Measurements from ENCODE around the gene ABI1. TPM values are rescaled to one million over a fixed set of nuclear protein-coding genes. Genes with fewer than 3 reads are reported as not detected.

Gene ABI1
- total and polyA plus RNA-seq, 2 of the 4 experiments (the other 2 are of a cell fraction): 49.6 to 71.3 TPM

DNA sequence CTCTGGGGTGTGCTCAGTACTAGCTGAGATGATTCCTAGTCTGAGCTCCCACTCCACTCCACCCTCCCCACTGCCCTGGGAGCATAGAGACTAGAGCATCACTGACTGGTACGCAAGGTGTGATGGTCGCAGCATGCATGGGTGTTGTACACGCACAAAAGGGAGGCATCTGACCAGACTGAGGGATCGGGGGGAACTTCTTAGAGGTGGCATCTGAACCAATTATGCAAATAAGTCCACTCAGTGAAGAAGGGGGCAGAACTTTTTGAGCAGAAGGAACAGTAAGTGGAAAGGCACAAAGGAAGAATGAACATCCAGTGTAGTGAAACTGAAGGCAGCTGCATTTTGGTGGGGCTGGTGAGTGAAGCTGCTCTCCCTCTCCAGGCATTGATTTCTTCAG is 137.7 kb downstream of the ABI1 start:
- WGBS, 2 experiments (ENCODE audit: extremely low coverage in 2 of 2, insufficient read length in 1 of 2): no CpG with 5 or more reads among the region's 4 CpGs
- in situ Hi-C loops (cut with MboI; ENCODE audit: low sequenced_read_pairs): no loop called here
- CTCF ChIA-PET: no interaction called here

More for the DNA sequence above, 137.7 kb downstream of the ABI1 start:
- Histone ChIP-seq H3K4me3 (ENCODE audit: insufficient read depth, low read depth, low read length) (no peak overlapping the region), H2AK9ac (replicated peaks; ENCODE audit: low read depth, low read length, poor library complexity) (no peak overlapping the region), H2BK15ac (ENCODE audit: low read depth, low read length) (no peak overlapping the region), H4K5ac (ENCODE audit: low read depth, low read length) (no peak overlapping the region), H4K20me1 (ENCODE audit: insufficient read depth, low read length) (no peaks in the 10 kb centered on the region), H3K23ac (ENCODE audit: low read depth, low read length) (no peak overlapping the region), H3K18ac (ENCODE audit: low read depth, low read length) (no peak overlapping the region), H3K9ac (ENCODE audit: low read depth, low read length) (no peak overlapping the region), H3K9me1 (ENCODE audit: insufficient read depth, low read length) (no peaks in the 10 kb centered on the region), H3K56ac (ENCODE audit: extremely low read depth, insufficient read depth, low read length) (no peak overlapping the region), H2BK20ac (ENCODE audit: low read depth, low read length) (no peak overlapping the region), H2AFZ (replicated peaks; ENCODE audit: low read length, poor library complexity) (no peak overlapping the region), H3K4ac (ENCODE audit: low read depth, low read length) (no peak overlapping the region), H3K27ac (ENCODE audit: insufficient read depth, low read length) (no peak overlapping the region), H3K4me1 (ENCODE audit: control insufficient read depth, insufficient read depth, low read length) (no peaks in the 10 kb centered on the region), H3K4me2 (ENCODE audit: low read depth, low read length) (no peak overlapping the region), H3K9me3 (ENCODE audit: control insufficient read depth, insufficient read depth, low read length) (no peaks in the 10 kb centered on the region), H4K8ac (ENCODE audit: low read depth in 2 of 2, low read length in 2 of 2) (no peak overlapping the region), H3K27me3 (ENCODE audit: control insufficient read depth, insufficient read depth, low read length) (no peaks in the 10 kb centered on the region), H2BK5ac (ENCODE audit: low read depth, low read length, poor library complexity, severe bottlenecking) (no peak overlapping the region), H4K91ac (ENCODE audit: insufficient read depth, low read depth, low read length) (no peak overlapping the region), H3K79me1 (ENCODE audit: low read depth in 1 of 2, low read length in 2 of 2) (no peaks in the 10 kb centered on the region), H2BK120ac (ENCODE audit: low read depth, low read length) (no peak overlapping the region), H2AK5ac (ENCODE audit: low read depth, low read length) (no peak overlapping the region), H3K14ac (replicated peaks; ENCODE audit: low read depth, low read length) (no peak overlapping the region), H3K36me3 (ENCODE audit: control insufficient read depth, insufficient read depth, low read length) (peaks cover 18% of the 10 kb centered on the region)
- no TSS peak for BruUV-seq (replicated peaks)
- POLR2A ChIA-PET (ENCODE audit: unreplicated experiment): no interaction called here
- intact Hi-C loops (cut with micrococcal nuclease): no loop called here
- dilution Hi-C loops (cut with HindIII; ENCODE audit: low sequenced_read_pairs, unreplicated experiment): no loop called here
- TF ChIP-seq, protein P1, sequence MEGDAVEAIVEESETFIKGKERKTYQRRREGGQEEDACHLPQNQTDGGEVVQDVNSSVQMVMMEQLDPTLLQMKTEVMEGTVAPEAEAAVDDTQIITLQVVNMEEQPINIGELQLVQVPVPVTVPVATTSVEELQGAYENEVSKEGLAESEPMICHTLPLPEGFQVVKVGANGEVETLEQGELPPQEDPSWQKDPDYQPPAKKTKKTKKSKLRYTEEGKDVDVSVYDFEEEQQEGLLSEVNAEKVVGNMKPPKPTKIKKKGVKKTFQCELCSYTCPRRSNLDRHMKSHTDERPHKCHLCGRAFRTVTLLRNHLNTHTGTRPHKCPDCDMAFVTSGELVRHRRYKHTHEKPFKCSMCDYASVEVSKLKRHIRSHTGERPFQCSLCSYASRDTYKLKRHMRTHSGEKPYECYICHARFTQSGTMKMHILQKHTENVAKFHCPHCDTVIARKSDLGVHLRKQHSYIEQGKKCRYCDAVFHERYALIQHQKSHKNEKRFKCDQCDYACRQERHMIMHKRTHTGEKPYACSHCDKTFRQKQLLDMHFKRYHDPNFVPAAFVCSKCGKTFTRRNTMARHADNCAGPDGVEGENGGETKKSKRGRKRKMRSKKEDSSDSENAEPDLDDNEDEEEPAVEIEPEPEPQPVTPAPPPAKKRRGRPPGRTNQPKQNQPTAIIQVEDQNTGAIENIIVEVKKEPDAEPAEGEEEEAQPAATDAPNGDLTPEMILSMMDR (conservative IDR thresholded peaks at IDR 0.05; ENCODE audit: low read depth, low read length): no peak
- TF ChIP-seq SMC3 (IDR thresholded peaks at IDR 0.05; ENCODE audit: low read depth, low read length): no peak
- no peak for TF ChIP-seq CEBPB (IDR thresholded peaks at IDR 0.05; ENCODE audit: low read depth, low read length)
- TF ChIP-seq MXI1 (IDR thresholded peaks at IDR 0.05; ENCODE audit: borderline replicate concordance, low read depth, low read length): no peak
- TF ChIP-seq CHD1 (IDR thresholded peaks at IDR 0.05; ENCODE audit: low read depth, low read length): no peak
- TF ChIP-seq POLR2A (IDR thresholded peaks at IDR 0.05; ENCODE audit: low read depth, low read length): no peak
- TF ChIP-seq, protein P2, sequence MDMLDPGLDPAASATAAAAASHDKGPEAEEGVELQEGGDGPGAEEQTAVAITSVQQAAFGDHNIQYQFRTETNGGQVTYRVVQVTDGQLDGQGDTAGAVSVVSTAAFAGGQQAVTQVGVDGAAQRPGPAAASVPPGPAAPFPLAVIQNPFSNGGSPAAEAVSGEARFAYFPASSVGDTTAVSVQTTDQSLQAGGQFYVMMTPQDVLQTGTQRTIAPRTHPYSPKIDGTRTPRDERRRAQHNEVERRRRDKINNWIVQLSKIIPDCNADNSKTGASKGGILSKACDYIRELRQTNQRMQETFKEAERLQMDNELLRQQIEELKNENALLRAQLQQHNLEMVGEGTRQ (IDR thresholded peaks at IDR 0.05; ENCODE audit: low read depth, low read length): no peak
- TF ChIP-seq MAFK (IDR thresholded peaks at IDR 0.05; ENCODE audit: low read depth, low read length): no peak
- no peak for TF ChIP-seq NFE2L2 (IDR thresholded peaks at IDR 0.05; ENCODE audit: low read depth, low read length)
- ATAC-seq (ENCODE audit: low read depth) (no peak), DNase-seq (no peak)
